ENCODE results near the gene MRPS6. TPM values are rescaled to one million over a fixed set of nuclear protein-coding genes. Genes with fewer than 3 reads are reported as not detected.

The MRPS6 gene
- total RNA-seq, 4 donors from 2014 or later, result 33.1 to 63.7 (median 39.3) TPM

GRCh38 chr21:34190576-34191321, 117.4 kb downstream of the MRPS6 start:
- no peaks in the 10 kb centered on the region for H3K9me3 ChIP-seq
- no peaks in the 10 kb centered on the region for H3K27me3 ChIP-seq
- H3K27ac ChIP-seq, result no peak overlapping the region
- TF ChIP-seq POLR2AphosphoS5 (IDR thresholded peaks at IDR 0.05) (no peak), CTCF (IDR thresholded peaks at IDR 0.05) (no peak), EP300 (IDR thresholded peaks at IDR 0.05) (no peak), POLR2A (IDR thresholded peaks at IDR 0.05) (no peak)
- WGBS, 2 donors (ENCODE audit: low coverage in 1 of 2), result 47 to 52% methylated on average over 6 to 7 of the region's 7 CpGs
- H3K36me3 ChIP-seq, result no peaks in the 10 kb centered on the region
- H3K4me3 ChIP-seq, result no peak overlapping the region
- ATAC-seq, result no peak
- no peaks in the 10 kb centered on the region for H3K4me1 ChIP-seq

GRCh38 chr21:34191876-34192275, 118.5 kb downstream of the MRPS6 start:
- no peak for ATAC-seq
- Histone ChIP-seq H3K4me1 (no peaks in the 10 kb centered on the region), H3K4me3 (no peak overlapping the region), H3K9me3 (no peaks in the 10 kb centered on the region), H3K36me3 (no peaks in the 10 kb centered on the region), H3K27me3 (no peaks in the 10 kb centered on the region), H3K27ac (no peak overlapping the region)
- no peak for TF ChIP-seq EP300 (IDR thresholded peaks at IDR 0.05)
- no peak for TF ChIP-seq POLR2A (IDR thresholded peaks at IDR 0.05)
- no peak for TF ChIP-seq CTCF (IDR thresholded peaks at IDR 0.05)
- no peak for TF ChIP-seq POLR2AphosphoS5 (IDR thresholded peaks at IDR 0.05)
- WGBS, 2 donors (ENCODE audit: low coverage in 1 of 2), result 100% methylated on average over 1 of the region's 1 CpG

Other genes starting within 250 kb of the MRPS6 start
- 100 to 1,000 TPM; 133 to 311 (median 214) TPM for gene ATP5PO, start 157.8 kb upstream of the MRPS6 start, total RNA-seq
- gene SLC5A3, start within 50 bp of the MRPS6 start, total RNA-seq, result 10 to 100 TPM; 11.5 to 29.6 (median 24.4) TPM